Measurements from ENCODE around the gene COG2. TPM values are rescaled to one million over a fixed set of nuclear protein-coding genes. Genes with fewer than 3 reads are reported as not detected.

COG2 gene
- total RNA-seq, 1 donor from 2014 or later = 25.9 TPM

- peaks cover 26% of the 10 kb centered on the region for H3K36me3 Mint-ChIP-seq (ENCODE audit: low read depth, unreplicated experiment)
These were observed 36.9 kb downstream of the COG2 start for GRCh38 chr1:230679192-230679591.

GRCh38 chr1:230679825-230680224 lies 37.5 kb downstream of the COG2 start:
- DNase-seq (ENCODE audit: low read depth) (no peak), FAIRE-seq (no peak)
- Histone ChIP-seq H3K27ac (ENCODE audit: low read depth, low read length) (no peak overlapping the region), H4K20me1 (ENCODE audit: insufficient read depth, low read length) (peaks cover 5% of the 10 kb centered on the region), H3K27me3 (ENCODE audit: insufficient read depth, low read length) (no peaks in the 10 kb centered on the region), H3K9ac (ENCODE audit: low read length) (no peak overlapping the region), H3K9me3 (ENCODE audit: insufficient read depth, low read depth, low read length) (no peaks in the 10 kb centered on the region), H3K4me1 (ENCODE audit: insufficient read depth, low read length) (peaks cover 23% of the 10 kb centered on the region), H3K4me2 (ENCODE audit: low read length) (no peak overlapping the region), H3K4me3 (ENCODE audit: insufficient read depth, low read depth, low read length) (no peak overlapping the region), H3K36me3 (ENCODE audit: insufficient read depth, low read length) (peaks cover 17% of the 10 kb centered on the region), H3K79me2 (ENCODE audit: insufficient read depth, low read length) (no peaks in the 10 kb centered on the region), H2AFZ (ENCODE audit: low read depth, low read length) (no peak overlapping the region)
- H3K27me3 Mint-ChIP-seq (ENCODE audit: low read depth, unreplicated experiment) = no peaks in the 10 kb centered on the region
- H3K4me1 Mint-ChIP-seq (ENCODE audit: low read depth, unreplicated experiment) = peaks cover 24% of the 10 kb centered on the region
- H3K9me3 Mint-ChIP-seq (ENCODE audit: unreplicated experiment) = no peaks in the 10 kb centered on the region
- no peak overlapping the region for H3K4me3 Mint-ChIP-seq (ENCODE audit: unreplicated experiment)
- TF ChIP-seq EZH2 (IDR thresholded peaks at IDR 0.05; ENCODE audit: insufficient read depth, low read length) (no peak), CTCF (IDR thresholded peaks at IDR 0.05; ENCODE audit: insufficient read depth, low read depth, low read length) (no peak)
- peaks cover 31% of the 10 kb centered on the region for H3K36me3 Mint-ChIP-seq (ENCODE audit: low read depth, unreplicated experiment)
- H3K27ac Mint-ChIP-seq (ENCODE audit: unreplicated experiment) = no peak overlapping the region

More at GRCh38 chr1:230679192-230679591, 36.9 kb downstream of the COG2 start:
- Histone ChIP-seq H3K36me3 (ENCODE audit: insufficient read depth, low read length) (peaks cover 15% of the 10 kb centered on the region), H3K4me3 (ENCODE audit: insufficient read depth, low read depth, low read length) (no peak overlapping the region), H3K27ac (ENCODE audit: low read depth, low read length) (no peak overlapping the region), H3K9me3 (ENCODE audit: insufficient read depth, low read depth, low read length) (no peaks in the 10 kb centered on the region), H3K27me3 (ENCODE audit: insufficient read depth, low read length) (no peaks in the 10 kb centered on the region), H3K4me1 (ENCODE audit: insufficient read depth, low read length) (peaks cover 23% of the 10 kb centered on the region), H2AFZ (ENCODE audit: low read depth, low read length) (no peak overlapping the region), H3K79me2 (ENCODE audit: insufficient read depth, low read length) (no peaks in the 10 kb centered on the region), H4K20me1 (ENCODE audit: insufficient read depth, low read length) (peaks cover 5% of the 10 kb centered on the region), H3K9ac (ENCODE audit: low read length) (no peak overlapping the region), H3K4me2 (ENCODE audit: low read length) (no peak overlapping the region)
- H3K27me3 Mint-ChIP-seq (ENCODE audit: low read depth, unreplicated experiment) = no peaks in the 10 kb centered on the region
- FAIRE-seq (no peak), DNase-seq (ENCODE audit: low read depth) (no peak)
- peaks cover 24% of the 10 kb centered on the region for H3K4me1 Mint-ChIP-seq (ENCODE audit: low read depth, unreplicated experiment)
- no peak overlapping the region for H3K4me3 Mint-ChIP-seq (ENCODE audit: unreplicated experiment)
- TF ChIP-seq CTCF (IDR thresholded peaks at IDR 0.05; ENCODE audit: insufficient read depth, low read depth, low read length) (no peak), EZH2 (IDR thresholded peaks at IDR 0.05; ENCODE audit: insufficient read depth, low read length) (no peak)
- H3K27ac Mint-ChIP-seq (ENCODE audit: unreplicated experiment) = no peak overlapping the region
- H3K9me3 Mint-ChIP-seq (ENCODE audit: unreplicated experiment) = no peaks in the 10 kb centered on the region

GRCh38 chr1:230680300-230681025 lies 38.2 kb downstream of the COG2 start:
- H3K27ac Mint-ChIP-seq (ENCODE audit: unreplicated experiment) = no peak overlapping the region
- peaks cover 33% of the 10 kb centered on the region for H3K36me3 Mint-ChIP-seq (ENCODE audit: low read depth, unreplicated experiment)
- Histone ChIP-seq H3K4me2 (ENCODE audit: low read length) (no peak overlapping the region), H2AFZ (ENCODE audit: low read depth, low read length) (no peak overlapping the region), H4K20me1 (ENCODE audit: insufficient read depth, low read length) (peaks cover 5% of the 10 kb centered on the region), H3K4me3 (ENCODE audit: insufficient read depth, low read depth, low read length) (no peak overlapping the region), H3K4me1 (ENCODE audit: insufficient read depth, low read length) (peaks cover 23% of the 10 kb centered on the region), H3K36me3 (ENCODE audit: insufficient read depth, low read length) (peaks cover 18% of the 10 kb centered on the region), H3K27ac (ENCODE audit: low read depth, low read length) (no peak overlapping the region), H3K79me2 (ENCODE audit: insufficient read depth, low read length) (no peaks in the 10 kb centered on the region), H3K9me3 (ENCODE audit: insufficient read depth, low read depth, low read length) (no peaks in the 10 kb centered on the region), H3K27me3 (ENCODE audit: insufficient read depth, low read length) (no peaks in the 10 kb centered on the region), H3K9ac (ENCODE audit: low read length) (no peak overlapping the region)
- peaks cover 24% of the 10 kb centered on the region for H3K4me1 Mint-ChIP-seq (ENCODE audit: low read depth, unreplicated experiment)
- no peak overlapping the region for H3K4me3 Mint-ChIP-seq (ENCODE audit: unreplicated experiment)
- H3K9me3 Mint-ChIP-seq (ENCODE audit: unreplicated experiment) = no peaks in the 10 kb centered on the region
- no peak for DNase-seq (ENCODE audit: low read depth)
- H3K27me3 Mint-ChIP-seq (ENCODE audit: low read depth, unreplicated experiment) = no peaks in the 10 kb centered on the region
- FAIRE-seq = no peak
- TF ChIP-seq CTCF (IDR thresholded peaks at IDR 0.05; ENCODE audit: insufficient read depth, low read depth, low read length) = no peak
- TF ChIP-seq EZH2 (IDR thresholded peaks at IDR 0.05; ENCODE audit: insufficient read depth, low read length) = no peak

Measured in astrocyte (in vitro differentiated cells and primary cell).